Panc1 (cell line): ENCODE data around the gene PPFIA3. TPM values are rescaled to one million over a fixed set of nuclear protein-coding genes. Genes with fewer than 3 reads are reported as not detected.
A peak's percentile ranks its signal among the peaks of the same experiment; 100 is the strongest.

Experiments
- ATAC-seq: fragments of 200-7000 bp; cut with Tn5 transposase; 2 replicates; pipeline ENCODE4 v1.9.1; 2020; ENCODE audit warnings: mild to moderate bottlenecking, moderate library complexity
- Bru-seq: library from RNA; stranded (reverse); fragments of 400-500 nt; gene quantifications from one replicate; lab custom pipeline; 2021; lab: Mats Ljungman, UMichigan
- BruChase-seq, 2 experiments: library from RNA; stranded (reverse); fragments of 400-500 nt; gene quantifications; one replicate each; lab custom pipeline; 2021; lab: Mats Ljungman, UMichigan
- BruUV-seq: library from RNA; stranded (reverse); fragments of 400-500 nt; replicated peaks from 2 replicates; lab custom pipeline; 2021; lab: Mats Ljungman, UMichigan
- CTCF ChIA-PET: fragments of 300-600 bp; sonication (Branson Sonifier 250); formaldehyde crosslinking; loops from one replicate; lab custom pipeline; 2022; ENCODE audit warnings: antibody characterized with exemption; lab: Charles Lee
- POLR2A ChIA-PET: fragments of 300-600 bp; sonication (Branson Sonifier 250); formaldehyde crosslinking; loops from one replicate; lab custom pipeline; 2022; ENCODE audit warnings: antibody characterized with exemption; lab: Charles Lee
- DNase-seq: peaks from one replicate; pipeline ENCODE4 v3.0.0-alpha.2; 2010; ENCODE audit warnings: low read depth, low spot score
- H3K27ac ChIP-seq: 2 replicates; pipeline ENCODE4 v1.5.1; 2011; ENCODE audit warnings: mild to moderate bottlenecking, low read length, inconsistent platforms
- H3K27me3 ChIP-seq: fragments of 200-500 bp; sonication (Bioruptor generic); 2 replicates; pipeline ENCODE4 v1.6.0; 2014; ENCODE audit warnings: low read length, inconsistent platforms; ENCODE audit not compliant: control insufficient read depth, insufficient read depth
- H3K36me3 ChIP-seq: fragments of 200-500 bp; sonication (Bioruptor generic); 2 replicates; pipeline ENCODE4 v1.5.1; 2014; ENCODE audit warnings: inconsistent platforms, mild to moderate bottlenecking, low read length, moderate library complexity; ENCODE audit not compliant: control insufficient read depth, insufficient read depth
- H3K4me1 ChIP-seq: 2 replicates; pipeline ENCODE4 v1.5.1; 2011; ENCODE audit warnings: inconsistent platforms, mild to moderate bottlenecking, low read length, moderate library complexity; ENCODE audit not compliant: control insufficient read depth, insufficient read depth
- H3K4me3 ChIP-seq, 2 experiments: 2 replicates each; pipeline ENCODE4 v1.5.1; 2011 to 2012; ENCODE audit warnings: low read depth in 2 of 2, low read length in 2 of 2, mild to moderate bottlenecking in 2 of 2, inconsistent platforms in 1 of 2, moderate library complexity in 1 of 2
- H3K9me3 ChIP-seq: fragments of 200-500 bp; sonication (Bioruptor generic); 2 replicates; pipeline ENCODE4 v1.5.1; 2014; ENCODE audit warnings: low read depth, mild to moderate bottlenecking, inconsistent platforms, low read length, moderate library complexity; ENCODE audit not compliant: control insufficient read depth, insufficient read depth
- POLR2AphosphoS5 ChIP-seq: IDR thresholded peaks from 2 replicates; pipeline ENCODE4 v1.6.1; 2012; ENCODE audit warnings: mild to moderate bottlenecking, low read depth, low read length, moderate library complexity
- SIN3A ChIP-seq: IDR thresholded peaks from 2 replicates; pipeline ENCODE4 v1.6.1; 2012; ENCODE audit warnings: low read depth, mild to moderate bottlenecking, low read length, moderate library complexity, borderline replicate concordance; ENCODE audit not compliant: insufficient read depth
- TCF7L2 ChIP-seq: IDR thresholded peaks from 2 replicates; pipeline ENCODE4 v1.6.1; 2011; ENCODE audit warnings: mild to moderate bottlenecking, low read depth, low read length, inconsistent platforms
- in situ Hi-C: cut with HindIII; loops from 2 replicates; pipeline ENCODE4 v1.10.0; 2016; ENCODE audit warnings: low sequenced_read_pairs, low pct_unique_long_range_greater_than_20kb
- intact Hi-C: fragments of 100-400 bp; cut with micrococcal nuclease; formaldehyde crosslinking; loops from one replicate; pipeline ENCODE4 v1.10.0; 2022; ENCODE audit not compliant: unreplicated experiment
- long read RNA-seq: library from polyadenylated mRNA; unstranded; transcript quantifications from one replicate; pipeline ENCODE4 v2.0.0, GENCODE V29; 2021; ENCODE audit not compliant: unreplicated experiment
- polyA plus RNA-seq: library from polyadenylated mRNA; unstranded; fragments of >200 nt; gene quantifications from one replicate; pipeline ENCODE4 v1.2.1, GENCODE V29; 2012; ENCODE audit warnings: missing spikeins; ENCODE audit not compliant: insufficient read length
- total RNA-seq: library from RNA; stranded (reverse); gene quantifications from one replicate; pipeline ENCODE4 v1.2.1, GENCODE V29; 2021; ENCODE audit not compliant: unreplicated experiment
- TF ChIP-seq, protein P1 (sequence below), 2 experiments: IDR thresholded peaks; 2 replicates each; pipeline ENCODE4 v1.6.1; 2011 to 2012; ENCODE audit warnings: low read depth in 2 of 2, control low read depth in 1 of 2, low read length in 1 of 2, mild to moderate bottlenecking in 1 of 2, moderate library complexity in 1 of 2; ENCODE audit not compliant: insufficient read depth in 1 of 2
- TF ChIP-seq, protein P2 (sequence below): fragments of 450-650 bp; IDR thresholded peaks from 2 replicates; pipeline ENCODE4 v1.5.1; 2017; ENCODE audit warnings: mild to moderate bottlenecking

PPFIA3 gene
- total RNA-seq: 21.7 TPM
- 22.2 TPM for polyA plus RNA-seq
- Bru-seq, nascent RNA: percentile 45 among the genes with signal in this experiment
- percentile 50 among the genes with signal in this experiment for BruChase-seq, experiment 1, labeled RNA remaining after a 2-hour chase
- BruChase-seq, experiment 2, labeled RNA remaining after a 6-hour chase: percentile 54 among the genes with signal in this experiment
- long read RNA-seq, partial matches to known transcripts: 8 of 21 reads
- long read RNA-seq, other reads (novel, unspliced or antisense): 11 of 21 reads

DNA sequence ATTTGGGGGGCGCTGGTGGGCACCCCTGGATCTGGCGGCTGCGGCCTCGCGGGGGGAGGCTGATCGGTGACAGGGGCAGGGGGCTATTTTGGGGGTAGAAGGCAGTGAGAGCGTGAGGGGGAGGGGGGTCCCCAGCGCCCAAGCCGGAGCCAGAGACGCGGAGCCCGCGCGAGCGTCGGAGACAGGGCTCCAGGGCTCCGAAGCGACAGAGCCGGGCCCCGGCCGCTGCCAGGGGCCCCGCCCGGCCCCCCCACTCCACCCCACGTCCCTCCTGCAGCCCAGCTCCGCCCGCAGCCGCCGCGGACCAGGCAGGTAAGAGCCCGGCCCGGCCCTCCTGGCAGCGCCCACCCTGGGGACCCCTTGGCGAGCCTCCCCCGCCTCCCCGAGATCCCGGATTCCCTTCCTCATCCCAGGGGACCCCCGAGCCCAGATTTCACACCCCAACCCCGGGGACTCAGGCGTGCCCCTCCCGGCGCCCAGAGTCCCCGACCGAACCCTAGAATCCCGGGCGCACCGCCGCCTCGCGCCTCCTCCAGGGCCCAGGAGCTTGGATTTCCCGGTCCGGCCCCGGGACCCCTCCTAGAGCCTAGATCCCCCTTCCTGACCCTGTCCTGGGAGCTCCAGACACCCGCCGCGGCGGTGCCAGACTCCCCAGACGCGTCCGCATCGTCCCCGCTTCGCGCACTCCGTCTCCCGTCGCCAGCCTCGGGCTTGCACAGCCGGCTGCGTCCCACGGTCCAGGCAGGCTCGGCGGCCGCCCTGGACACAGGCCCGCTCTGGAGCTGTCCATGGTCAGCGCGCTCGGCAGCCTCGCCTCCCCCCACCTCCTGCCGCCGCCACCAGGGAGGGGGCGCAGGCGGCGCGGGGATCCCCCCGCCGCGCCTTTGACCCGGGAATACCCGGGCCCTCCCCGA lies at the start of gene PPFIA3:
PPFIA3 (plus strand) TSS at position 134 of the 914 bp plus-strand sequence. CDS start 8,330 bp downstream, outside the sequence.
- POLR2A ChIA-PET: interaction anchor here (0.9 kb wide), 1 partner anchor 8 kb away, joined by 3 read pairs; no protein-coding TSS in a partner anchor
- ATAC-seq: peak; percentile 54
- Histone ChIP-seq H3K36me3 (no peaks in the 10 kb centered on the region), H3K9me3 (no peaks in the 10 kb centered on the region), H3K4me3 (peak within 1 kb of the TSS; percentile 53 to 57), H3K27me3 (no peaks in the 10 kb centered on the region), H3K4me1 (peaks cover 7% of the 10 kb centered on the region), H3K27ac (peak within 1 kb of the TSS; percentile 83)
- TF ChIP-seq SIN3A: peak; percentile 96; the same call in 1 of the 2 replicates
- TF ChIP-seq, protein P1, sequence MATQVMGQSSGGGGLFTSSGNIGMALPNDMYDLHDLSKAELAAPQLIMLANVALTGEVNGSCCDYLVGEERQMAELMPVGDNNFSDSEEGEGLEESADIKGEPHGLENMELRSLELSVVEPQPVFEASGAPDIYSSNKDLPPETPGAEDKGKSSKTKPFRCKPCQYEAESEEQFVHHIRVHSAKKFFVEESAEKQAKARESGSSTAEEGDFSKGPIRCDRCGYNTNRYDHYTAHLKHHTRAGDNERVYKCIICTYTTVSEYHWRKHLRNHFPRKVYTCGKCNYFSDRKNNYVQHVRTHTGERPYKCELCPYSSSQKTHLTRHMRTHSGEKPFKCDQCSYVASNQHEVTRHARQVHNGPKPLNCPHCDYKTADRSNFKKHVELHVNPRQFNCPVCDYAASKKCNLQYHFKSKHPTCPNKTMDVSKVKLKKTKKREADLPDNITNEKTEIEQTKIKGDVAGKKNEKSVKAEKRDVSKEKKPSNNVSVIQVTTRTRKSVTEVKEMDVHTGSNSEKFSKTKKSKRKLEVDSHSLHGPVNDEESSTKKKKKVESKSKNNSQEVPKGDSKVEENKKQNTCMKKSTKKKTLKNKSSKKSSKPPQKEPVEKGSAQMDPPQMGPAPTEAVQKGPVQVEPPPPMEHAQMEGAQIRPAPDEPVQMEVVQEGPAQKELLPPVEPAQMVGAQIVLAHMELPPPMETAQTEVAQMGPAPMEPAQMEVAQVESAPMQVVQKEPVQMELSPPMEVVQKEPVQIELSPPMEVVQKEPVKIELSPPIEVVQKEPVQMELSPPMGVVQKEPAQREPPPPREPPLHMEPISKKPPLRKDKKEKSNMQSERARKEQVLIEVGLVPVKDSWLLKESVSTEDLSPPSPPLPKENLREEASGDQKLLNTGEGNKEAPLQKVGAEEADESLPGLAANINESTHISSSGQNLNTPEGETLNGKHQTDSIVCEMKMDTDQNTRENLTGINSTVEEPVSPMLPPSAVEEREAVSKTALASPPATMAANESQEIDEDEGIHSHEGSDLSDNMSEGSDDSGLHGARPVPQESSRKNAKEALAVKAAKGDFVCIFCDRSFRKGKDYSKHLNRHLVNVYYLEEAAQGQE (IDR thresholded peaks at IDR 0.05; ENCODE audit: insufficient read depth in 1 of 2, low read depth in 2 of 2, low read length in 1 of 2): peak; percentile 94 to 98
- TF ChIP-seq, protein P2, sequence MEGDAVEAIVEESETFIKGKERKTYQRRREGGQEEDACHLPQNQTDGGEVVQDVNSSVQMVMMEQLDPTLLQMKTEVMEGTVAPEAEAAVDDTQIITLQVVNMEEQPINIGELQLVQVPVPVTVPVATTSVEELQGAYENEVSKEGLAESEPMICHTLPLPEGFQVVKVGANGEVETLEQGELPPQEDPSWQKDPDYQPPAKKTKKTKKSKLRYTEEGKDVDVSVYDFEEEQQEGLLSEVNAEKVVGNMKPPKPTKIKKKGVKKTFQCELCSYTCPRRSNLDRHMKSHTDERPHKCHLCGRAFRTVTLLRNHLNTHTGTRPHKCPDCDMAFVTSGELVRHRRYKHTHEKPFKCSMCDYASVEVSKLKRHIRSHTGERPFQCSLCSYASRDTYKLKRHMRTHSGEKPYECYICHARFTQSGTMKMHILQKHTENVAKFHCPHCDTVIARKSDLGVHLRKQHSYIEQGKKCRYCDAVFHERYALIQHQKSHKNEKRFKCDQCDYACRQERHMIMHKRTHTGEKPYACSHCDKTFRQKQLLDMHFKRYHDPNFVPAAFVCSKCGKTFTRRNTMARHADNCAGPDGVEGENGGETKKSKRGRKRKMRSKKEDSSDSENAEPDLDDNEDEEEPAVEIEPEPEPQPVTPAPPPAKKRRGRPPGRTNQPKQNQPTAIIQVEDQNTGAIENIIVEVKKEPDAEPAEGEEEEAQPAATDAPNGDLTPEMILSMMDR: no peak
- in situ Hi-C loops (no loop called here), intact Hi-C loops (no loop called here)
- CTCF ChIA-PET: interaction anchor here (0.6 to 0.7 kb wide), 2 partner anchors 26 to 131 kb away, joined by 3 read pairs; no protein-coding TSS in a partner anchor
- no peak for DNase-seq
- no TSS peak for BruUV-seq

DNA sequence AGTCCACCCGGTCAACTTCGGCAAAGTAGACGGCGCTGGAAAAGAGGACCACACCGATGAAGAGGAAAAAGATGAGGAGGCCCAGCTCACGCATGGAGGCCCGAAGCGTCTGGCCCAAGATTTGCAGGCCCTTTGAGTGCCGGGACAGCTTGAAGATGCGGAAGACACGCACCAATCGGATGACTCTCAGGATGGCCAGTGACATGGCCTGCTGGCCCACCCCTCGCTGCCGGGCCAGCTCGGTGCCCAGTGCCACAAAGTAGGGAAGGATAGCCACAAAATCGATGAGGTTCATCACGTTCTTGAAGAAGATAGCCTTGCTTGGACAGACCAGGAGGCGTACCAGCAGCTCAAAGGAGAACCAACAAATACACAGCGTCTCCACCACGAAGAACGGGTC lies 48.9 kb upstream of the PPFIA3 start:
- intact Hi-C loops: no loop called here
- BruUV-seq: no TSS peak

More for the DNA sequence above, 48.9 kb upstream of the PPFIA3 start:
- in situ Hi-C loops: no loop called here
- ATAC-seq (no peak), DNase-seq (no peak)
- Histone ChIP-seq H3K27me3 (no peaks in the 10 kb centered on the region), H3K9me3 (no peaks in the 10 kb centered on the region), H3K4me1 (peaks cover 2% of the 10 kb centered on the region; the same call in 1 of the 2 replicates), H3K4me3 (no peak overlapping the region), H3K27ac (no peak overlapping the region), H3K36me3 (no peaks in the 10 kb centered on the region)
- POLR2A ChIA-PET: no interaction called here
- CTCF ChIA-PET: interaction anchor here (0.6 kb wide), 1 partner anchor 74 kb away, joined by 3 read pairs; no protein-coding TSS in a partner anchor
- TF ChIP-seq SIN3A (no peak), POLR2AphosphoS5 (no peak), TCF7L2 (no peak)
- TF ChIP-seq, protein P1 (IDR thresholded peaks at IDR 0.05; ENCODE audit: insufficient read depth in 1 of 2, low read depth in 2 of 2, low read length in 1 of 2): no peak
